Urothelium cell line (cell line): Measurements from ENCODE around the gene DLGAP4.

ENCODE experiments used
- DNase-seq: peaks from one replicate; pipeline ENCODE4 v3.0.0; 2011; ENCODE audit warnings: low spot score, mixed read lengths
- FAIRE-seq: peaks from 2 replicates; lab custom pipeline; 2011; peaks lifted over from hg19 to GRCh38; lab: Jason Lieb, UNC

The DLGAP4 gene

DNA sequence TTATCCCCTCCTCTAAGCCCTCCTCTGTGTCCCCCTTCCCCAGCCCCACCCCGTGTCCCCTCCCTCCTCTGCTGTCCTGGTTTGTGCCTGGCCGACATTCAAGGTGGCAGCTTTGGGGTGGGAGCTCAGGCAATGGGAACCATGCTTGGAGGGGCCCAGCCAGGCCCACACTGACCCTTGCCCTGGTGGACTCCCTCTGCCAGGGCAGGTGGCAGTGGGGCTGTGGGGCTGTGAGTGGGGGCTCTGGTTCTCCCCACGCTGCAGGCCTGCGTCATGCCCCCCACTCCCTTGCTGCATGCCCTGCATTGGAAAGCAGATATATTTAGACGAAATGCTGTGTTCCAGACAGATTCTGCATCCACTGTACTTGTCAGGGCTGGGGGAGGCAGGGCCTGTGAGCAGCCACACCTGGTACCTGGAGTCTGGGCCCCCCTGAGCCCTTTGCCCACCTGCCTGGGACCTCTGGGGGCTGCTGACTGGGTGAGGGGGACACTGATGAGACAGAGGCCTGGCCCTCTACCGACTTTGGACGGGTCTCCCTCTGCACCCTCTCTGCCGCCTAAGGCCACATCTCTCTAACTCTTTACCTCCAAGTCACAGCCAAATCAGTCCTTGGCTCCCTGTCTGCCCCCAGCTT lies 14.2 kb downstream of the DLGAP4 start:
- DNase-seq: no peak
- no peak for FAIRE-seq

GRCh38 chr20:36320898-36321695 lies 15.0 kb downstream of the DLGAP4 start:
- FAIRE-seq (no peak), DNase-seq (no peak)

- FAIRE-seq (no peak), DNase-seq (no peak)
Measured at GRCh38 chr20:36322131-36322530, 16.0 kb downstream of the DLGAP4 start.

DNA sequence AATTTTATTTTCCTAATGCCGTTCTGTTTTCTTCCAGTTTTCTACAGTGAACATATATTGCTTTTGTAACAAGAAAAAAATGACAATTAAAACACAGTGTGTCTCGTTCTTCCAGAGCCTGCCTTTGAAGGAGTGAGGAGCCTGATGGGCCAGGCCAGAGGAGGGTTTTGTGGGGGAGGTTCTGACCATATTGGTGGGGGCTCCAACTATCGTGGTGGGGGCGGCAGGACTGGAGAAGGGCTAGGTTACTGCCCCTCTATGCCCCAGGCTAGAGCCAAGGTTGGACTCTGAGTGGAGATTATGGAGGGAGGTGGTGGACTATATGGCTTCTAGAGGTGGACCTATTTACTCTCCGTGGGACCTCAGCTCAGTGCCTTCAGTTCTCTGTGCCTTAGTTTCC lies 24.0 kb downstream of the DLGAP4 start:
- DNase-seq (no peak), FAIRE-seq (no peak)

- DNase-seq: no peak
- no peak for FAIRE-seq
Measured at GRCh38 chr20:36331209-36331608, 25.1 kb downstream of the DLGAP4 start.

GRCh38 chr20:36333841-36334240 lies 27.7 kb downstream of the DLGAP4 start:
- DNase-seq (no peak), FAIRE-seq (no peak)

DNA sequence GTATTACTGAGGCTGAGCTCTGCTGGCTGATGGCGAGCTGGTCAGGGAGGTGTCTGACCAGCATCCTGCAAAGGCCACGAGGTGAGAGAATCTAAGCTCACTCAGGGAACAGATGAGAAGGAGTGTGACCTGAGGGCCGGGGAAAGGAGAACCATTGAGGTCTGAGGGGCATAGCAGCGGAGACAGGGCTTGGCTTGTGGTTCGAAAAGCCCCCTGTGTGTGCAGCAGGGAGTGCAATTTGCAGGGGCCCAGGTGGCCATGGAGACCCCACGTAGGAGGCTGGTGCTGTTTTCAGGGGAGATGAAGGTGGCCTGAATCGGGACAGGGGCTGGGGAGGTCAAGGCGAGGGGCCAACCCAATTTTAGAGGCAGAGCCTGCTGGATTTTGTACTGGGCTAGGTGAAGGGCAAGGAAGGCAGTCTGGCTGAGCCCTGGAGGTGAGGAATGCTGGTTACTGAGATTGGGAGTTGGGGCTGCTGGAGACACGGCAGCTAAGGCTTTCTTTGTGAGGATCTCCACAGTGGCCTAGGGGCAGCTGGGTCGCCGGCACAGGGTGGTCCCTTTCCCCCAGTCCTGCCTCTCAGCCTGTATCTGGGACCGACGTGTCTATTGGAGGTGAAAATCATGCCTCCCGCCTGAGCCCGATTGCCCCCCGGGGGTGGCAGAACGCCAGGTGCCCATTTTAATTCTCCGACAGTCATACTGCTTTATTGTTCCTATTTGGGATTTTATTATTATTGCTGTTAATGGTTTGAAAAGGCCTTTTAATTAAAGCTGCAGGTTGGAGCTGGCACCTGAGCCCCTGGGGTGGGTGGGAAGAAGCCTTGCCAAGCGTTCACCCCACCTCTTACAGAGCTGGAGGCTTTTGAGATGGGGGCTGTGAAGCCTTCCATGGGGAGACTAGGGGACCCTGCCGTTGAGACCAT lies 28.4 kb downstream of the DLGAP4 start:
- DNase-seq (no peak), FAIRE-seq (no peak)

GRCh38 chr20:36335206-36335870 lies 29.2 kb downstream of the DLGAP4 start:
- FAIRE-seq (no peak), DNase-seq (no peak)

GRCh38 chr20:36336204-36336603 lies 30.1 kb downstream of the DLGAP4 start:
- DNase-seq: no peak

DNA sequence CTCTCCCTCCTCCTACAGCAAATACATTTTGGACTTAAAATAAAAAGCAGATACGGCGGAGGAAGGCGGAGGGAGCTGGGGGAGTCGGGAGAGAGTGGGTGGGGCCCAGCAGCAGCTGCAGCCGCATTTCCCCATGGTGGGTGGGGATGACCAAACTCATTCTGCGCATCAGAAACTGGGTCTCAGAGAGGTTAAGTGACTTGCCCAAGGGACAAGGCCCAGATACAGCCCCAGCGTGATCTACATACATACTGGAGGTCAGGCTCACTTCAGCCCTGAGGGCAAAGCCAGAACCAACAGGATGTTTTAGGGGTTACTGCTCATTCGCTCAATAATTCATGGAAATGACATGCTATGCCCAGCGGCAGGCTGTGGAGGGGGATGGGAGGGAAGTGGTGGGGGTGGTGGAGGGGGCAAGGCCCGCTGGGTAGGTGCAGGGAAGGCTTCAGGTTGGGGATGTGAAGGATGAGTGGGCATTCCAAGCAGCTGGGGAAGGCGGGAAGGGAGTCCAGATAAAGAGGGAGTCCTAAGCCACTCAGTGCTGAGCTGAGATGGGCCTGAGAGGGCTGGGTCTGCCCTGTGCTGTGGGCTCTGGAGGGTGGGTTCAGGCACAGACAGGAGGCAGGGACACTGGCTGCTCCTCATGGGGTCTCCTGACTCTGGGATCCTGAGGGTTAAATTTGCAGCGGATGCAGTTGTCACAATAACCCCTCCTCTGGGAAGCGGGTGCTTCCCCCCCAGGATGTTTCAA lies 31.0 kb downstream of the DLGAP4 start:
- no peak for DNase-seq
- FAIRE-seq: no peak

More at GRCh38 chr20:36336204-36336603, 30.1 kb downstream of the DLGAP4 start:
- FAIRE-seq: no peak

DNA sequence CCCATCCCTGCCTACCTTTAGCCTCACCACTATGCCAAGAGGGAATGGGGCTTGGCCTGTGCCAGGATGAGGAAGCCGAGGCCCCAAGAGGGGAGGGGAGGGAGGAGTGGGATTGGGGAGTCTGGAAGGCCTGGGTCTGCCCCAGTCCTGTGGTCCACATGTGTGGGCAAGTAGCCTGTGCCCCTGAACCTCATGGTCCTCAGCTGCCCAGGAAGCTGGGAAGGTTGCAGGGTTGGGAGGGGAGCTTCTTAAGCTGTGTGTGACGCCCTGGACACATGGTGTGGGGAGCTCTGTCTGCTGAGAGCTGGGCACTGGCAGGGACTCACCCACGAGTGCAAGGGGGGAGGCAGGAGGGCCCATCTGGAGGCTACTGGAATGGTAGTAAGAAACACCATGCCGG lies 31.7 kb downstream of the DLGAP4 start:
- DNase-seq: no peak
- no peak for FAIRE-seq

DNA sequence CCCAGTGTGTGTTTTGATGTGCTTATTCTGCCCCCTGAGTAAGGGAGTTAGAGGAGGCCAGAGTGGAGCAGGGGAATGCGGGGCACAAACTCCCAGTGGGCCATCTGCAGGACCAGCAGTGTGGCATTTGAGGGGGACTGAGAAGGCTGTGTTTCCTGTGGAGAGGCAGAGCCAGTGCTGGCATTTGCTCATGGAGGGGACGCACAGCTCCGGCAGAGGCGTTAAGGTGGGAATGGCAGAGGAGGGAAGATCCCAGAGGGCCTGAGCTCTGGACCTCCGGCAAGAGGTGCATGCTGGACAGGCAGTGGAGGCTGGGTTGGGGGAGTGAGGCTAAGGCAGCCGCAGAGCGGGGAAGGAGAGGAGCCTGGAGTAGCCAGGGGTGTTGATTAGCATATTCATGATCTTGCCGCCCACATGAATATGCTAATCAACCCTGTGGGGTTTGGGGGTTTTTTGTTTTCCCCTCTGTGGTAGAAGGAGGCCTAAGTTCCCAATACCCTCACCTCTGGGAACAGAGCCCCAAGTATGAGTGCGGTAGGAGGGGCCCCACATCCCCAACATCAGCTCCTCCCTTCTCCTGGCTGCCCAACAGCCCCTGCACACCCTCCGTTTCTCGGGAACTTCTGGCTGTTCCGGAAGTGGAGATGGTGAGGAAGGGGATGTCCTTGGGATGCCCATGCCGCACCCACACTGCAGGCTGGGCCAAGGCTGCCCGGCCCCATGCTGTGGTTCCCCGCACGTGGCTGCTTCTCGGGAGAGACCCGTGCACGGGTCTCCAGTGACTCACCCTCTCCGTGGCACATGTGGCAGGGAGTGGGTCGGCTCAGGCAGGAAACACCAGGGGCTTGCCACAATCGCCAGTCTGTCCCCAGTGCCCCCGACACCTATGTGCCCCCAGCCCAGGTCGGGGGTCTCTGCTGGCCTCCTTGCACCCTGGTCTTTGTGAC lies 33.8 kb downstream of the DLGAP4 start:
- no peak for FAIRE-seq

GRCh38 chr20:36340593-36340990 lies 34.5 kb downstream of the DLGAP4 start:
- DNase-seq (no peak), FAIRE-seq (no peak)

More for the DNA sequence above, 33.8 kb downstream of the DLGAP4 start:
- no peak for DNase-seq

GRCh38 chr20:36341331-36342020 lies 35.3 kb downstream of the DLGAP4 start:
- no peak for FAIRE-seq
- DNase-seq: no peak

GRCh38 chr20:36342331-36343120 lies 36.4 kb downstream of the DLGAP4 start:
- FAIRE-seq: no peak
- no peak for DNase-seq

- no peak for DNase-seq
- FAIRE-seq: no peak
Measured at GRCh38 chr20:36343641-36344040, 37.5 kb downstream of the DLGAP4 start.

DNA sequence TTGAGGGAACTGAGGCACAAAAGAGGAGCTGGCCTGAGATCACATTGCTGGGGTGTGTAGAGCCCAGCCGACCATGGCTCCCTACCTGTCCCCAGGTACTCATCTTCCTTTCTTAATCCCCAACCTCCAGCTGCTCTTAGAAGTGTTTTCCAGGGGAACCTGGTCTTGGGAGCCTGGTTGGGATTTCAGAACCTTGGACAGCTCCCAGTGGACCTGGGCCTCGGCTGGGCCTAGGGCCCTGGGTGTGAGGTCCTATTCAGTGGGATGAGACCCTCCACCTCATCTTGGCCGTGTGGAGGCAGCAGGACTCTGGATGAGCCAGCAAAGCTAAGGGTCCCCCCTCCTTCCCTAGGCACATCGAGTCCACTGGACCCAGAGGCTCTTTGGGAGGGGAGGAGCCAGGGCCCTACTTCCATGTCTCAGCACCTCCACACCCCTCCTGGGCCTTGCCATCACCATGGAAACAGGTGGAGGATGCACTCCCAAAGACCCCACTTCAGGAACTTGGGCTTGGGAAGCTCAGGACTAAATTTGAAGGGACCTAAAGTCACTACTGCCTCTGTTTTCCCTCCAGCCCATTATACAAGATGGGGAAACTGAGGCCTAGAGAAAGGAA lies 38.5 kb downstream of the DLGAP4 start:
- no peak for FAIRE-seq
- DNase-seq: peak; percentile 80
